Activated naive CD8-positive, alpha-beta T cell treated with anti-CD3 and anti-CD28 coated beads for 36 hours (primary cell): ENCODE data around the gene EID3. TPM values are rescaled to one million over a fixed set of nuclear protein-coding genes. Genes with fewer than 3 reads are reported as not detected.
"Not testable (repeated sequence)": the region's sequence is repeated elsewhere in the genome, so short reads cannot be mapped to it uniquely, and the experiment has no call there.

Source experiments
- DNase-seq: peaks from one replicate; pipeline ENCODE4 v3.0.0; 2021
- H3K27ac Mint-ChIP-seq: one replicate; pipeline ENCODE4 v1.8.0; 2022; ENCODE audit warnings: mild to moderate bottlenecking, moderate library complexity, mixed read lengths
- H3K27me3 Mint-ChIP-seq: one replicate; pipeline ENCODE4 v1.8.0; 2022; ENCODE audit warnings: mild to moderate bottlenecking, mixed read lengths
- H3K36me3 Mint-ChIP-seq: one replicate; pipeline ENCODE4 v1.8.0; 2021; ENCODE audit warnings: mild to moderate bottlenecking, mixed read lengths
- H3K4me1 Mint-ChIP-seq: one replicate; pipeline ENCODE4 v1.8.0; 2021; ENCODE audit warnings: mixed read lengths
- H3K4me3 Mint-ChIP-seq: one replicate; pipeline ENCODE4 v1.8.0; 2022; ENCODE audit warnings: mild to moderate bottlenecking, moderate library complexity, mixed read lengths
- H3K9me3 Mint-ChIP-seq: one replicate; pipeline ENCODE4 v1.8.0; 2022; ENCODE audit warnings: mixed read lengths
- total RNA-seq, 2 experiments: library from RNA; stranded (reverse); gene quantifications; one replicate each; pipeline ENCODE4 v1.2.3, GENCODE V29; 2021

The EID3 gene
- total RNA-seq, 2 experiments from 2014 or later, result 5.7 to 6.4 TPM

GRCh38 chr12:104281636-104282035 is 21.9 kb upstream of the EID3 start:
- peaks cover 7% of the 10 kb centered on the region for H3K27me3 Mint-ChIP-seq
- no peak for DNase-seq
- H3K4me1 Mint-ChIP-seq, result peaks cover 18% of the 10 kb centered on the region
- H3K27ac Mint-ChIP-seq, result no peak overlapping the region
- no peak overlapping the region for H3K4me3 Mint-ChIP-seq
- H3K36me3 Mint-ChIP-seq, result peaks cover 2% of the 10 kb centered on the region
- H3K9me3 Mint-ChIP-seq, result no peaks in the 10 kb centered on the region

GRCh38 chr12:104282109-104282508 is 21.4 kb upstream of the EID3 start:
- Mint-ChIP-seq H3K27me3 (peaks cover 7% of the 10 kb centered on the region), H3K4me1 (peaks cover 20% of the 10 kb centered on the region), H3K36me3 (peaks cover 4% of the 10 kb centered on the region), H3K9me3 (no peaks in the 10 kb centered on the region), H3K4me3 (no peak overlapping the region), H3K27ac (no peak overlapping the region)
- DNase-seq, result no peak

- DNase-seq, result peak; percentile 8
- H3K9me3 Mint-ChIP-seq, result no peaks in the 10 kb centered on the region
- H3K36me3 Mint-ChIP-seq, result peaks cover 21% of the 10 kb centered on the region
- peak overlapping the region; percentile 99 for H3K4me3 Mint-ChIP-seq
- peaks cover 4% of the 10 kb centered on the region for H3K27me3 Mint-ChIP-seq
- peaks cover 18% of the 10 kb centered on the region for H3K4me1 Mint-ChIP-seq
- H3K27ac Mint-ChIP-seq, result peak overlapping the region; percentile 100
These were observed 17.6 kb upstream of the EID3 start for GRCh38 chr12:104285740-104286515.

GRCh38 chr12:104286516-104287482 is 16.7 kb upstream of the EID3 start:
- H3K4me1 Mint-ChIP-seq, result peaks cover 16% of the 10 kb centered on the region
- peaks cover 26% of the 10 kb centered on the region for H3K36me3 Mint-ChIP-seq
- H3K9me3 Mint-ChIP-seq, result no peaks in the 10 kb centered on the region
- peak overlapping the region; percentile 99 for H3K4me3 Mint-ChIP-seq
- peak; percentile 90 for DNase-seq
- peaks cover under 1% of the 10 kb centered on the region for H3K27me3 Mint-ChIP-seq
- H3K27ac Mint-ChIP-seq, result peak overlapping the region; percentile 100

- no peaks in the 10 kb centered on the region for H3K27me3 Mint-ChIP-seq
- H3K4me1 Mint-ChIP-seq, result peaks cover 19% of the 10 kb centered on the region
- H3K36me3 Mint-ChIP-seq, result peaks cover 43% of the 10 kb centered on the region
- peak overlapping the region; percentile 100 for H3K27ac Mint-ChIP-seq
- no peaks in the 10 kb centered on the region for H3K9me3 Mint-ChIP-seq
- peak; percentile 88 for DNase-seq
- peak overlapping the region; percentile 99 for H3K4me3 Mint-ChIP-seq
These were observed 14.8 kb upstream of the EID3 start for GRCh38 chr12:104288635-104289274.

- Mint-ChIP-seq H3K27ac (no peak overlapping the region), H3K9me3 (no peaks in the 10 kb centered on the region), H3K27me3 (no peaks in the 10 kb centered on the region), H3K4me3 (no peak overlapping the region), H3K36me3 (peaks cover 52% of the 10 kb centered on the region), H3K4me1 (peaks cover 26% of the 10 kb centered on the region)
- DNase-seq, result no peak
These were observed 13.2 kb upstream of the EID3 start for GRCh38 chr12:104290320-104290719.

GRCh38 chr12:104290855-104291254 is 12.7 kb upstream of the EID3 start:
- no peak overlapping the region for H3K4me3 Mint-ChIP-seq
- peaks cover 25% of the 10 kb centered on the region for H3K4me1 Mint-ChIP-seq
- H3K36me3 Mint-ChIP-seq, result peaks cover 55% of the 10 kb centered on the region
- H3K9me3 Mint-ChIP-seq, result no peaks in the 10 kb centered on the region
- no peak for DNase-seq
- H3K27ac Mint-ChIP-seq, result no peak overlapping the region
- no peaks in the 10 kb centered on the region for H3K27me3 Mint-ChIP-seq

GRCh38 chr12:104291867-104292524 is 11.5 kb upstream of the EID3 start:
- no peak for DNase-seq
- H3K4me1 Mint-ChIP-seq, result peaks cover 19% of the 10 kb centered on the region
- no peaks in the 10 kb centered on the region for H3K27me3 Mint-ChIP-seq
- peaks cover 57% of the 10 kb centered on the region for H3K36me3 Mint-ChIP-seq
- no peak overlapping the region for H3K27ac Mint-ChIP-seq
- H3K4me3 Mint-ChIP-seq, result no peak overlapping the region
- H3K9me3 Mint-ChIP-seq, result no peaks in the 10 kb centered on the region

- Mint-ChIP-seq H3K4me3 (no peak overlapping the region), H3K4me1 (peaks cover 19% of the 10 kb centered on the region), H3K9me3 (no peaks in the 10 kb centered on the region), H3K27me3 (no peaks in the 10 kb centered on the region), H3K27ac (no peak overlapping the region), H3K36me3 (peaks cover 53% of the 10 kb centered on the region)
- DNase-seq, result no peak
These were observed 10.4 kb upstream of the EID3 start for GRCh38 chr12:104292872-104293794.

- H3K4me3 Mint-ChIP-seq, DNase-seq, H3K27ac Mint-ChIP-seq, H3K9me3 Mint-ChIP-seq, H3K27me3 Mint-ChIP-seq: not testable (repeated sequence)
- Mint-ChIP-seq H3K36me3 (peaks cover 46% of the 10 kb centered on the region), H3K4me1 (peaks cover 20% of the 10 kb centered on the region)
These were observed 9.2 kb upstream of the EID3 start for GRCh38 chr12:104294158-104294859.

- Mint-ChIP-seq H3K9me3 (no peaks in the 10 kb centered on the region), H3K4me1 (peaks cover 26% of the 10 kb centered on the region), H3K27me3 (no peaks in the 10 kb centered on the region), H3K36me3 (peaks cover 52% of the 10 kb centered on the region), H3K4me3 (no peak overlapping the region), H3K27ac (peak overlapping the region; percentile 3)
- no peak for DNase-seq
These were observed 8.4 kb upstream of the EID3 start for GRCh38 chr12:104294927-104295668.

- no peaks in the 10 kb centered on the region for H3K9me3 Mint-ChIP-seq
- DNase-seq, result no peak
- H3K36me3 Mint-ChIP-seq, result peaks cover 57% of the 10 kb centered on the region
- no peak overlapping the region for H3K27ac Mint-ChIP-seq
- H3K4me3 Mint-ChIP-seq, result no peak overlapping the region
- peaks cover 31% of the 10 kb centered on the region for H3K4me1 Mint-ChIP-seq
- no peaks in the 10 kb centered on the region for H3K27me3 Mint-ChIP-seq
These were observed 7.6 kb upstream of the EID3 start for GRCh38 chr12:104295954-104296353.

GRCh38 chr12:104296718-104297117 is 6.8 kb upstream of the EID3 start:
- no peak for DNase-seq
- Mint-ChIP-seq H3K27ac (no peak overlapping the region), H3K27me3 (no peaks in the 10 kb centered on the region), H3K4me1 (peaks cover 34% of the 10 kb centered on the region), H3K36me3 (peaks cover 54% of the 10 kb centered on the region), H3K4me3 (no peak overlapping the region), H3K9me3 (no peaks in the 10 kb centered on the region)
